GM21515 (cell line): ENCODE data around the gene NAT8.
"Not testable (repeated sequence)": the region's sequence is repeated elsewhere in the genome, so short reads cannot be mapped to it uniquely, and the experiment has no call there.

ENCODE experiments used
- ATAC-seq: cut with Tn5 transposase; IDR thresholded peaks from one replicate; pipeline ENCODE4 v1.9.1; 2021; ENCODE audit not compliant: unreplicated experiment

Gene NAT8

GRCh38 chr2:73642338-73643018, at the start of gene NAT8:
Gene NAT8 (minus strand): TSS chr2:73642422. CDS start chr2:73641628, 794 bp downstream.
- ATAC-seq, result no peak

GRCh38 chr2:73690372-73691088, 48.3 kb upstream of the NAT8 start:
- peak; percentile 74 for ATAC-seq

GRCh38 chr2:73688494-73688893, 46.3 kb upstream of the NAT8 start:
- ATAC-seq, result not testable (repeated sequence)

DNA sequence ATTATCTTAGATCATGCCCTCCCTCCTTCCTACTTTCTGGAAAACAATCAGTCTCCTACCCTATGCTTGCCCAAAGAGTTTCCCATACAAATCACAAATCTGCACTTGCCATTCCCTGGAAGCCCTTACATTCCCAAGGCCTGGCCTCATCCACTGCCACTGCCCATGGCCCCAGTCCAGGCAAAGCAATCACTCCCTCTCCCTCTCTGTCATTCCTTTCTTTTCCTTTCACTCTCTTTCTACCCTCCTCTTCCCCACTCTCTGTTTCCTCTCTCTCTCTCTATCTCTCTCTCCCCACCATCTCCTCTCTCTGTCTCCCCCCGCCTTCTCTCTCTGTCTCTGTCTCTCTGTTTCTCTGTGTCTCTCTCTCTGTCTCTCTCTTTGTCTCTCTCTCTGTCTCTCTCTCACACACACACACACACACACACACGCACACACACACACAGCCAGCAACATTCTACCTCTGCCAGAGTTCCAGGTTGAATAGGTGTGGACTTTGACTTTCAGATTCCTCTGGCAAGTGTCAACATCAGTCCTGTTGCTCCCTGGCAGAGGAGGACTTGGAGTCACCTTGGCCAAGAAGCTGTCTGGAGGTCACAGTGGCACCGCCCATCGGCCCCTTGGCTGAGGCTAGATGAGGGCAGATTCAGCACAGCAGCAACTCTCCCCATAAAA, 43.7 kb upstream of the NAT8 start:
- no peak for ATAC-seq

DNA sequence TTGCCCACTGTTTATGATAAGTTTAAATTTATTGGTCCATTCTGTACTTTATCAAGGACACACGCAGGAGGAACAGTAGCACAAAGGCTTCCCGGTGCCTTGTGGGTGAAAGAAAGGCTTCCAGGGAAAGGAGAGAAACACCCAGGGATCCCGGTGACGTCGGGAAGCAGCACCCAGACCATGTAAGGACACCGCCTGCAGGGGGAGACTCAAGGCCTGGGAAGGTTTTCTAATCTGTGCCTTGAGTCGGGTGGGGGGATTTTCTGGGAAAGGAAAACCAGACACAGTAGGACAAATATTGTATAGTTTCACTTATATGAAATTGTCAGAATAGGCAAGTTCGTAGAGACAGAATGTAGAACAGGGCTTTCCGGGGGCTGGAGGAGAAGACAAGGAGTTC, 42.7 kb upstream of the NAT8 start:
- ATAC-seq, result not testable (repeated sequence)

DNA sequence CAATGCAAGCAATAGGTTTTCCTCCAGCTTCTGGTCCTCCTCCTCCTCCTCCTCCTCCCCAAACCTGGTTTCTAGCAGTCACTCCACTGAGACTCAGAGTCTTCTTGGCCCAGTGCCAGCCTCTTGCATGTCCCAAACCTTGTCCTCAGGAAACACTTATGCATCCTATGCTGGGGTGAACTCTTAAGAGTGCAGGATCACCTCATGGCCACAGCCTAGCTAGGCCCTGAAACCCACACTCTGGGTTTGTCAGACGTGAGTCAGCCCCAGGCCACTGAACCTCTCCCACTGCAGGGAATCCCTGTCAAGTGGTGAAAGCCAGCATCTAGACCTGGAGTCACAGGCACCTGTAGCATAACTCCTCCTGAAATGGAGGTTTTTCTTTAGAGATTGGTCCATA, 42.1 kb upstream of the NAT8 start:
- not testable (repeated sequence) for ATAC-seq

DNA sequence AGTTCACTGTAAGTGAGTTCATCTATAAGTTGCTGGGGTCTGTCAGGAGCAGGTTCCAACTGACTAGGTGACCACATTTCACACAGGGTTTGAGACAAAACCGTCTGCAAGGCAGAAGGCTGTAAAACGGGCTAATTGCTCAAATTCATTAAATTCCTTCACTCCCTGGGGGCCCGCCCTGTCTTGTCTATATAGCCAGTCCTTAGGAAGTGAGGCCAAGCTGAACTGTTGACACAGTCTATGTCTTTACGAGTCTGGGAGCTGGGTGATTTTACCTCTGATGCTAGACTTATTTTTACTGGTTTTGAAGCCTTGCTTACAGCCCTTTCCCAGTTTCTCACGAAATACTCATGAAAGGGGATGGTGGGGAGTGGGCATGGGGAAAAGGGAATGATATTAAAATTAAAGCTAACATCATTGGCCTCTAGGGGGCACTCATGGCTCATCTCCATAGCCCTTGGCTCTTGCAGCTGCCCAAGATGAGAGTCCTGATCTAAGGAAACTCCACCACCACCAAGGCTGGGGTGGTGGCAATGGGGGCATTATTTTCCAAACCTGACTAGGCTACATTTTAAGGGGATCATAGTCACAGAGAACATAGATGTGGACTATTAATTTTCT, 37.8 kb upstream of the NAT8 start:
- ATAC-seq, result not testable (repeated sequence)

DNA sequence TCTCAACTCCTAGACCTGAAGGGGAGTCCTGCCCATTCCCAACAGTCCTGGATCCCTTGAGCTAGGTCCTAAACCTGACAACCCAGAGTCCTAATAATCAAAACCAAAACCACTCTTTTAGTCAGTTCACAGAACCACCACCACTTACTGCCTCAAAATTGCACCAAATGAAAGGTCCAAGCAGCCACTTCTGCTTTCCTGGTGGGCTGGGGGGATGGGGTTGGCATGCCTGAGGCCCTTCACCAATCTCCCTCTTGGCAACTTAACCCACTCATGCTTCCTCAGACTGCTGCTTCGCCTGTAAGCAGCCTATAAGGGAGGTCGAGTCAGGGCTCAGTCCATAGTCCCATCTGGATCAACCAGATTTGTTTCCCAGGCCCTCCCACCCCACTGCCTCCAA, 37.0 kb upstream of the NAT8 start:
- not testable (repeated sequence) for ATAC-seq

DNA sequence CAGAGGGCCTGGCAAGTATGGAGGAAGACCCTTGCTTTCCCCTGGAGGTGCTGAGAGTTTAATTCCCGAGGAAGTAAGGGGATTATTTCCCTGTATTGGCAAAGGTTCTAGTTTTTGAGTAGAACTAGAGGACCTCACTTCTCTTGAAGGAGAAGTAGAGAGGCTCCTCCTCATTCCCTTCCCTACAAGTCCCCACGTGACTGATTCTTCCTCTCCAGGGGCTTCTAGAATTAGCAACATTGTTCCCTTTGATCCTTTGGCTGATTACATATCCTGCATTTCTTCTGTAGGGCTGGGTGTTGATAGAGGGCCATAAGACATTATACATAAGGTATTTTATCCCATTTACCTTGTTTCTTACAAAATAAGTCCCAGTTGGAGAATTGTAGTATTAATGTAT, 35.8 kb upstream of the NAT8 start:
- ATAC-seq, result not testable (repeated sequence)

DNA sequence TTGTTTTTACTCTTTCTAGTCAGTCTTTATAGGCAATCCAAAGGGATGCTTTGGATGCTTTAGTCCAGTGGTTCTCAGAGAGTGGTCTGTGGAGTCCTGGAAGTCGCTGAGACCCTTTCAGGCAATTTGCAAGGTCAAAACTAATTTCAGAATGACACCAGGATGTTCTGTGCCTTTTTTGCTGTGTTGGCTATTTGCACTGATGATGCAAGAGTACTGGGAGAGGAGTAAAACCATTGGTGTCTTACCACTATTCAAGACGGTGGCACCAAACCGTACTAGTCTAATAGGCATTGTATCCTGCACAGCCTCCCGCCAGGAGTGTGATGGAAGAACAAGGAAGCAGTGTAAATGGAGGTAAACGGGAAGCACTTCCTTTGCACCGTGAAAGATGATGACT, 34.0 kb upstream of the NAT8 start:
- not testable (repeated sequence) for ATAC-seq

- ATAC-seq, result not testable (repeated sequence)
These were observed 32.5 kb upstream of the NAT8 start for GRCh38 chr2:73674696-73675157.

GRCh38 chr2:73669976-73670375, 27.8 kb upstream of the NAT8 start:
- ATAC-seq, result not testable (repeated sequence)

GRCh38 chr2:73667239-73667638, 25.0 kb upstream of the NAT8 start:
- not testable (repeated sequence) for ATAC-seq

DNA sequence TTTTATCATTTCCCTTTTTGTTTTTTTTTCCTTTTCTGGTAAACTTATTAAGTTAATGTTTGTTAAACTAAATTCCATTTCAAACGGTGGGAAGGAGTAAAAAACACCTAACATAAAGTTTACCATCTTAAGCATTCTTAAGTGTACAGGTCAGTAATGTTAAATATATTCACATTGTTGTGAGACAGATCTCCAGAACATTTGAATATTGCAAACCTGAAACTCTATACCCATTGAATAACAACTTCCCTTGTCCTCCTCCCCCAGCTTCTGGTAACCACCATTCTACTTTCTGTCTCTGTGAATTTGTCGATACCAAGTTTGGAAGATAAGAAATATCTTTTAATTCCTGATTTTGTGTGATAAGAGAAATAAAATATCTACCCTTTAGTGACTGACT, 12.0 kb upstream of the NAT8 start:
- no peak for ATAC-seq

DNA sequence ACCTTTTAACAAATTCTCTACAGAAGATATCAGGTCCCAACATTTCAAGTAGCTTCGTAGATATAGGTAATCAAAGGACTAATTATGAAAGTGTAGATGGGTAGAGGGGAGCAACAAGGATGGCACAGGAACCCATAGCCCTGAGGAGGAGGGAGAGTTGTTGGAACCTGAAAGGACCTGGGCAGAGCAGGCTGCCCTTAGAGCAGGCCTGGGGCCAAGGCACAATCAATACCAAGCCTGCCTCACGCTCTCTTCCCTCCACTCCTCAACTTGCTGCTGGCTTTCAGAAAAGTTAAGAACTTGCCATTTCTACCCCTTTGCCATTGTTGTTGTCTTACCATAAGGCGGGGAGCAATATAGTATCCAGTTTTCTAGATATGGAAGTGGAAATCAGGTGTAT, 10.1 kb upstream of the NAT8 start:
- ATAC-seq, result no peak

DNA sequence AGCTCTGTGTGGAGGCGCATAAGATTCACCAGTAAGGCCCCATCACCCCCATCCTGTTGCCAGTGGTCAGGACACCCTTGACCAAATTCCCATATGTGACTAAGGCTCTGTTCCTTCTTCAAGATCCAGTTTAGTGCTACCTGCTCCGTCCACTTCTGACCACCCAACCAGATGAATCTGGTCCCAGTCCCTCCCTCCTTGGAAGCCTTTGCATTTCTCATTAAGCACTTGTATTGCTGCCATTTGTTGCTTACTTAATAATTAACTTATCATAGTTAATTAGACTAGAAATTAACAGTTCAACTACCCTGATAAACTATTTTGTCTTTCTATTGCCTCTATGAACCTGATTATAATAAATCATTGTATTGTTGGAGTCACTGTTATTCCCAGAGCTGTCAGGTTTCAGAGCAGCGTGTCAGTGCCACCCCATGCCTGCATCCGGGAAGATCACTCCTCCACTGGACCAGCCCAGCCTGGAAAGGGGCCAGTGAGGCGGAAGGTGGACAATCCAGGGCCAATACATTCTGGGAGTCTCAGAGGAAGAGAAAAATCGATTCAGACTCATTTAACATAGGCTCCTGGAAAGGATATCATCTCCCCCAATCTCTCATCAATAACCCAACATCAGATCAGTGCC, 9.5 kb upstream of the NAT8 start:
- ATAC-seq, result no peak

- not testable (repeated sequence) for ATAC-seq
These were observed 5.5 kb upstream of the NAT8 start for GRCh38 chr2:73647690-73648089.

DNA sequence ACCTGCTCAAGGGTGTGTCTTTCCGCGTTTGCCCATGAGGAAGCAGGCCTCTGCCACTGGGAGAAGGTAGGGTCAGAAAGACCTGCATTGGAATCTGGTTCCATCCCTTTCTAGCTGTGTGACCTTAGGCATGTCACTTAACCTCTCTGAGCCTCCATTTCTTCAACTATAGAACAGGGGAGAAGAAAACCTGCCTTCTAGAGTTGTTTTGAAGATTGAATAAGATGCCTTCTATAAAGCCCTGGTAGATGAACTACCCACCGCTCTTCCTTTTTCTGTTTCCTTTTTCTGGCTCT, 507 bp downstream of the NAT8 start:
- no peak for ATAC-seq

DNA sequence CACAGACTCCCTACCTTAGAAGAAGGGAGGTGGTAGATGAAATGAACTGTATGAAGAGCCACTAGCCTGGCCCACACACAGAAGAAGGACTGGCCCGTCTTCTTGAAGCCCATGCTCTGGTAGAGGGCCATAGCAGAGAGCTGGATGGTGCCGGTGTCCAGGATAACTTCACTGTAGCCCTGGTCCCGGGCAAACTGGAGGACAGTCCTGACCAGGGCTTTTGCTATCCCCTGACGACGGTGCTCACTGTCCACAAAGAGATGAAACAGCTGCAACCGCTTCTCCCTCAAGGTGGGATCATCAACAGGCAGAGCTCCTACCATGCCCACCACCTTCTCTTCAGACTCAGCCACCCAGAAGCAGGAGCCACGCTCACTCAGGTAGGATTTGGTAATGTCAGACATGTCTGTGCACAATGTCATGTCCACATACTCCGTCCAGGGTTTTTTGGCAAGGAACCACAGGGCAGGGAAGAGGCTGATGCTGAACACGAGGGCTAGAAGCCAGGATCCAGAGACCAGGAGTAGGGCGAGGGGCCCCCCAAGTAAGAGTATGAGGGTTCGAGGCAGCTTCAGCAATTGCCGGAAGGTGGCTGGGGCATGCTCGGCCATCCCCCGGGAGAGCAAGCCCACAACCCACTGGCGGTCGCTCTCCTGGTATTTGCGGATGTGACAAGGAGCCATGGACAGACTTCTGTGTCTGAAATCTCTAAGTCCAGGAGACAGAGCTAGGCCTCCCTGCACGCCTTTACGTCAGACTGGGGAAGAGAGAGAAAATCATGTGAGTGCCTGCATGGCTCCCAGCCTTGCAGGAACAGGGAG, 1.1 kb downstream of the NAT8 start:
- no peak for ATAC-seq

GRCh38 chr2:73640511-73640911, 1.7 kb downstream of the NAT8 start:
- ATAC-seq, result no peak
